Thyroid gland (tissue), 4 donors: ENCODE data around the gene BCAS3. TPM values are rescaled to one million over a fixed set of nuclear protein-coding genes. Genes with fewer than 3 reads are reported as not detected.

Source experiments
- DNase-seq, 2 donors: peaks; one replicate each; pipeline ENCODE4 v3.0.0-alpha.2; 2019
- H3K27ac ChIP-seq, 3 donors: fragments of 200-600 bp; sonication (generic); 1 replicate in 2 of 3; 2 replicates in 1 of 3; pipeline ENCODE4 v1.5.1; 2016 to 2019; ENCODE audit warnings: mild to moderate bottlenecking in 1 of 3, moderate library complexity in 1 of 3
- H3K27me3 ChIP-seq: fragments of 200-600 bp; sonication (generic); one replicate; pipeline ENCODE4 v1.5.1; 2019
- H3K36me3 ChIP-seq, 2 donors: fragments of 200-600 bp; sonication (generic); one replicate each; pipeline ENCODE4 v1.5.1; 2016 to 2019
- H3K4me1 ChIP-seq, 2 donors: fragments of 200-600 bp; sonication (generic); one replicate each; pipeline ENCODE4 v1.5.1; 2017 to 2019
- H3K4me3 ChIP-seq, 3 donors: fragments of 200-600 bp; sonication (generic); replicated peaks in 1 of 3; 1 replicate in 2 of 3; 2 replicates in 1 of 3; pipeline ENCODE4 v1.5.1; 2016; ENCODE audit warnings: mild to moderate bottlenecking in 1 of 3
- H3K9me3 ChIP-seq: fragments of 200-600 bp; sonication (generic); one replicate; pipeline ENCODE4 v1.5.1; 2017
- POLR2A ChIP-seq, 2 donors: fragments of 450-650 bp; IDR thresholded peaks; one replicate each; pipeline ENCODE4 v1.6.1; 2017; ENCODE audit warnings: antibody characterized with exemption in 2 of 2, mild to moderate bottlenecking in 2 of 2, moderate library complexity in 1 of 2
- WGBS, 2 donors: methylation state at CpG; one replicate each; pipeline ENCODE4 v1.1.5; 2017; 5-methylcytosine and 5-hydroxymethylcytosine counted together
- intact Hi-C: fragments of 100-400 bp; cut with DNase I; formaldehyde crosslinking; loops from one replicate; pipeline ENCODE4 v1.15.1; 2023
- total RNA-seq, 4 donors: library from RNA; depleted of rRNA; stranded (reverse); fragments of >200 nt; gene quantifications; one replicate each; pipeline ENCODE4 v1.2.3, GENCODE V29; 2016
- TF ChIP-seq, protein P1 (sequence below), 6 experiments: fragments of 200-600 bp in 3 of 6; fragments of 450-650 bp in 3 of 6; sonication (generic) in 3 of 6; IDR thresholded peaks; one replicate each; pipeline ENCODE4 v1.5.1; 2016 to 2019; ENCODE audit warnings: antibody characterized with exemption in 6 of 6, mild to moderate bottlenecking in 2 of 6, inconsistent platforms in 1 of 6, moderate library complexity in 1 of 6

BCAS3 gene
- total RNA-seq, 4 donors from 2014 or later = 41.8 to 78.7 (median 51.6) TPM

DNA sequence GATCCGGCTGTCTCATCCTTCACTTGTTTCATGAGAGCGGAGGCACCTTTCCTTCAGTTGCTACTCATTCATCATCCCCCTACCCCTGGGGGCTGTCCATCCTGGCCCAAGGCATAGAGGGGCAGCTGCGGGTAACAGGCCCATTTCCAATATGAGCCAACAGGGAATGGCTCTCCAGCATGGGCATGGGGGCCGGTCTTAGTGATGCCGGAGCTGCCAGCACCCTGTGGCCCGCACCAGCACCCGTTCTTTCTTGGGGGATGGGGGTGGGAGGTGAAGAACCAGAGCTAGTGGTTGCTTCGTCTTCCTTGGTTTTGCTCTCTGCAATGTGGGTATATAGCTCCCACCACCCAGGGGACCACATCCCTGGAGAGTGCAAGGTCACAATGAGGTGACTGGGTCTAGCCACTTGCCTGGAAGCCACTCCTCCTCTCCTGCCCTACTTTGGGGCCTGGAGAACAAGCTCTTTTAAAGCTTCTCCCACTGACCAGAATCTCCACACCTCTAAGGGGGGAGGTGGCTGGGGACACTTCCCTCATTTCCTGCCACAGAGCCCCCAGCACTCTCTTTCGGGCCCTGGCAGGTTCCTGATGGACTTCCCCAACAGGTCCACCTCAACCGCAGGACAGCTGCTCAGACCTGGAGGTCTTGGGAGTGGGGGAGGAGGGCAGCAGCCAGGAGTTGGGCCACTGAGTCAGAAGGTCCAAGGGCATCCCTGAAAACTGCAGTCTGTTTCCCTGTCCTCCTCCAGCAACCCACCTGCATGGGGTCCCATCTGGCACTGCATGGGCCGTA lies 710.1 kb downstream of the BCAS3 start:
- Histone ChIP-seq H3K27ac (no peak overlapping the region), H3K4me1 (peaks cover 0 to 14% of the 10 kb centered on the region in 2 donors), H3K36me3 (no peaks in the 10 kb centered on the region), H3K9me3 (no peaks in the 10 kb centered on the region), H3K27me3 (no peaks in the 10 kb centered on the region), H3K4me3 (no peak overlapping the region)
- intact Hi-C loops = no loop called here
- WGBS, 2 donors = 96 to 97% methylated on average over 11 of the region's 11 CpGs
- TF ChIP-seq POLR2A (IDR thresholded peaks at IDR 0.05) = no peak
- TF ChIP-seq, protein P1, sequence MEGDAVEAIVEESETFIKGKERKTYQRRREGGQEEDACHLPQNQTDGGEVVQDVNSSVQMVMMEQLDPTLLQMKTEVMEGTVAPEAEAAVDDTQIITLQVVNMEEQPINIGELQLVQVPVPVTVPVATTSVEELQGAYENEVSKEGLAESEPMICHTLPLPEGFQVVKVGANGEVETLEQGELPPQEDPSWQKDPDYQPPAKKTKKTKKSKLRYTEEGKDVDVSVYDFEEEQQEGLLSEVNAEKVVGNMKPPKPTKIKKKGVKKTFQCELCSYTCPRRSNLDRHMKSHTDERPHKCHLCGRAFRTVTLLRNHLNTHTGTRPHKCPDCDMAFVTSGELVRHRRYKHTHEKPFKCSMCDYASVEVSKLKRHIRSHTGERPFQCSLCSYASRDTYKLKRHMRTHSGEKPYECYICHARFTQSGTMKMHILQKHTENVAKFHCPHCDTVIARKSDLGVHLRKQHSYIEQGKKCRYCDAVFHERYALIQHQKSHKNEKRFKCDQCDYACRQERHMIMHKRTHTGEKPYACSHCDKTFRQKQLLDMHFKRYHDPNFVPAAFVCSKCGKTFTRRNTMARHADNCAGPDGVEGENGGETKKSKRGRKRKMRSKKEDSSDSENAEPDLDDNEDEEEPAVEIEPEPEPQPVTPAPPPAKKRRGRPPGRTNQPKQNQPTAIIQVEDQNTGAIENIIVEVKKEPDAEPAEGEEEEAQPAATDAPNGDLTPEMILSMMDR (IDR thresholded peaks at IDR 0.05) = no peak
- DNase-seq = no peak

DNA sequence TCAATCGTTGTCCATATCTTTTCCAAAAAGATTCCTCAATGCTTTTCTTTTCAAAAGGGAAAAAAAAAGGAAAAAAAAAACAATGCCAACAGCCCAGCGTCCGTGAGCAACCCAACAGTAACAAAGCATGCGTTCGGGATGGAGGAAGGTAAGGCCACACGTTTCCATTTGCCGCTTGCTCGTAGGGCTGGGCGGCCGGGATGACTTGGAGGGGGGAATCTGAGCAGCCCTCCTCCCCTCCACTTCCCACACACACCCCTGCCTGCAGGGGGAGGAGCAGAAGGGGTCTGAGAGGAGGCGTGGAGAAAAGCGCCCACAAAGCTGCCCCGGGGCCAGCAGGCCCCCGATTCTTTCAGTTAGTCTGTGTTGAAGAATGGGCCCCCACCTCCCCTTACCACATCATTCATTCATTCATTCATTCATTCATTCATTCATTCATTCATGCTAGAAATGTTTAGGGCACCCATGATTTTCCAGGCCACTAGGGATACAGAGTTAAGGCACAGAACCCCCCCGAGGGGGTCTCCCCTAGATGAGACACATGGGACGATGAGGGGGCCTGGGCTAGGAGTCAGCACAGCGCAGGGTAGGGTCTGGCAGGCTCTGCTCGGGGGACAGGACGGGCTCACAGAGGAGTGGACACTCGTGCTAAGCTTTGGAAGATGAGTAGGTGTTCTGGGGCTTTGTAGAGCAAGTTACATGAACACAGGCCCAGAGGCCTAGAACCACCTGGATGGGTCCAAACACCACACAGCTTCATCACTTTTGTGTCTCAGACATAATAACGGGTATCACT lies 711.1 kb downstream of the BCAS3 start:
- Histone ChIP-seq H3K4me3 (no peak overlapping the region), H3K4me1 (peaks cover 0 to 14% of the 10 kb centered on the region in 2 donors)
- 93 to 94% methylated on average over 21 of the region's 21 CpGs for WGBS, 2 donors

DNA sequence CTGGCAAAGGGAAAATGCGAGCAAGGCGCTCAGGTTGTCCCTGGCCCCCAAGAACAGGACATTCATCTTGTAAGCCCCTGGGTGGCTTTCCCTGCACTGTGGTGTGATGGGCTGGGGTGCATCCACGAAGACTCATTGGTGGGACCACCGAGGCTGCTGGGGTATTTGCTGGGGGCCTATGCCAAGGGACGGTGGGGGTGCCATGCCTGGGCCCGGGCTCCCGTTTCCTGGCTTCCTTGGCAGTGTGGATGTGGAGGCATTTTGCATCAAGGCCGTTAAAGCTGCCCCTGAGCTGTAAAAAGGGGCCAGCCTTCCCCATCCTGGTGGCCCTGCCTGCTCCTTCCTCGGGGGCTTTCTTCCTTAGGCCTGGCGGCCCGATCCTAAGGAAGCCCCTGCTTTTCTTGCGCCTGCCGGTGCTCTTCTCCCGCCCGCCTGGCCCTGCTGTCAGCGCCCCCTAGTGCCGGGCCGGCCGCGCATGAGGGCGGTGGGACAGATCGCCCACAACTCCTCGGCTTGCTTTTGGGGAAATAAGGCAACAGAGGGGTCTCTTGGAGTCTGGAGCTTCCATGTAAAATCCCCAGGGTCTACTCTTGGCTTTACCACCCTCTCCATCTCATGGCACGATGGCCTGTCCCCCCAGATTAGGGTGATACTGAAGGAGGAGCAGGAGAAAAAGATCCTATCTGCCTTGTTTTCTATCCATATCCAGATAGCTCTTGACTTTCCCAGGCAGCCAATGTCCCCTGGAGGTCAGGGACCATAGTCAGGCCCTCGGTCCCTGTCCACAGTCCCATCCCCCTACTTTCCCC lies 712.2 kb downstream of the BCAS3 start:
- intact Hi-C loops = loop anchor here (5.0 kb wide), 1 partner anchor 393 kb away; no protein-coding TSS in a partner anchor
- H3K36me3 ChIP-seq = no peaks in the 10 kb centered on the region
- no peaks in the 10 kb centered on the region for H3K27me3 ChIP-seq
- H3K27ac ChIP-seq = no peak overlapping the region
- DNase-seq = peak; percentile 50 to 59
- WGBS, 2 donors = 16 to 20% methylated on average over 19 to 20 of the region's 25 CpGs
- H3K9me3 ChIP-seq = no peaks in the 10 kb centered on the region
- H3K4me3 ChIP-seq = no peak overlapping the region
- H3K4me1 ChIP-seq = peaks cover 0 to 14% of the 10 kb centered on the region in 2 donors
- TF ChIP-seq, protein P1 (IDR thresholded peaks at IDR 0.05) = peak; percentile 71 to 93 (median 76)
- no peak for TF ChIP-seq POLR2A (IDR thresholded peaks at IDR 0.05)

More for the DNA sequence above, 711.1 kb downstream of the BCAS3 start:
- intact Hi-C loops = no loop called here
- H3K27me3 ChIP-seq = no peaks in the 10 kb centered on the region
- H3K9me3 ChIP-seq = no peaks in the 10 kb centered on the region
- H3K36me3 ChIP-seq = no peaks in the 10 kb centered on the region
- no peak for TF ChIP-seq POLR2A (IDR thresholded peaks at IDR 0.05)
- TF ChIP-seq, protein P1 (IDR thresholded peaks at IDR 0.05) = no peak
- no peak overlapping the region for H3K27ac ChIP-seq
- no peak for DNase-seq

DNA sequence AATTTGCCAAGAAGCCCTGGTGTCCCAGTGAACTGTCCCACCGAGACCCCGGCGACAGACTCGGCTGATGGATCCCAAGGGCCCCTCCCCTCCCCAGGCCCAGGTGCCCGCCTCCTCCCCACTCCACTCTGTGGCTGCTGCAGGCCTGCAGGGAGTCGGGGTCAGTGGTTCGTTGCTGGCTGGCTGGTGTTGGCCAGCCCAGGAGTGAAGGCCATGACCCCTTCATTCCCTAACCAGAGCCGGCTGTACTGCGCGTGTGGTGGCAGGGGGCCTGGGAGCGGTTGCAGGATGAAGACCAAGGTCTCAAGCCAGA lies 712.8 kb downstream of the BCAS3 start:
- no peak for TF ChIP-seq POLR2A (IDR thresholded peaks at IDR 0.05)
- TF ChIP-seq, protein P1 (IDR thresholded peaks at IDR 0.05) = no peak
- no peaks in the 10 kb centered on the region for H3K36me3 ChIP-seq
- no peak overlapping the region for H3K4me3 ChIP-seq
- WGBS, 2 donors = 93% methylated on average over 11 of the region's 11 CpGs; no CpG with 5 or more reads in 1 of the 2 donors
- H3K27me3 ChIP-seq = no peaks in the 10 kb centered on the region
- intact Hi-C loops = loop anchor here (5.0 kb wide), 1 partner anchor 393 kb away; no protein-coding TSS in a partner anchor
- H3K9me3 ChIP-seq = no peaks in the 10 kb centered on the region
- H3K4me1 ChIP-seq = peaks cover 0 to 14% of the 10 kb centered on the region in 2 donors
- no peak overlapping the region for H3K27ac ChIP-seq
- no peak for DNase-seq
